HCT116 (cell line): ENCODE measurements around the gene GPX3. TPM values are rescaled to one million over a fixed set of nuclear protein-coding genes. Genes with fewer than 3 reads are reported as not detected.
A peak's percentile ranks its signal among the peaks of the same experiment; 100 is the strongest.

Source experiments
- ATAC-seq: fragments of 200-7000 bp; cut with Tn5 transposase; 2 replicates; pipeline ENCODE4 v1.9.1; 2020; ENCODE audit warnings: mild to moderate bottlenecking, moderate library complexity
- BruUV-seq: library from RNA; stranded (reverse); fragments of 400-500 nt; replicated peaks from 2 replicates; lab custom pipeline; 2021; lab: Mats Ljungman, UMichigan
- CTCF ChIA-PET: fragments of 300-600 bp; sonication (Branson Sonifier 250); formaldehyde crosslinking; loops from one replicate; lab custom pipeline; 2021; ENCODE audit warnings: antibody characterized with exemption; lab: Charles Lee
- POLR2A ChIA-PET: fragments of 300-600, 350-600 bp; sonication (Branson Sonifier 250); formaldehyde crosslinking; loops from one replicate; lab custom pipeline; 2021; ENCODE audit warnings: antibody characterized with exemption; lab: Charles Lee
- RAD21 ChIA-PET, 2 experiments: fragments of 300-600 bp; sonication (Branson Sonifier 250); formaldehyde crosslinking; loops; one replicate each; lab custom pipeline; 2023; ENCODE audit warnings: low total read pairs in 2 of 2; ENCODE audit not compliant: uncharacterized antibody in 2 of 2, unreplicated experiment in 2 of 2, low non-redundant PET in 1 of 2; lab: Charles Lee
- DNase-seq: peaks from one replicate; pipeline ENCODE4 v3.0.0-alpha.2; 2010; ENCODE audit warnings: low read depth, low spot score
- H2AFZ ChIP-seq: fragments of 200-600 bp; shearing (Covaris generic), sonication (generic); 2 replicates; pipeline ENCODE4 v1.6.1; 2017; ENCODE audit warnings: low read depth, mixed run types, mixed read lengths, antibody characterized with exemption, low read length; ENCODE audit not compliant: poor library complexity, severe bottlenecking
- H3K27ac ChIP-seq: 2 replicates; pipeline ENCODE4 v1.5.1; 2012; ENCODE audit warnings: low read depth, low read length
- H3K27me3 ChIP-seq: fragments of 200-600 bp; sonication (generic); 2 replicates; pipeline ENCODE4 v1.6.1; 2016; ENCODE audit warnings: mixed run types, low read length, mixed read lengths; ENCODE audit not compliant: insufficient read depth
- H3K36me3 ChIP-seq, 2 experiments: fragments of 200-500 bp in 1 of 2; fragments of 200-600 bp in 1 of 2; sonication (Bioruptor generic) in 1 of 2; sonication (generic) in 1 of 2; 2 replicates each; pipeline versions ENCODE4 v1.5.1 to v1.6.1; 2014 to 2016; ENCODE audit warnings: low read length in 2 of 2, inconsistent platforms in 1 of 2, mixed read lengths in 1 of 2, mixed run types in 1 of 2; ENCODE audit not compliant: insufficient read depth in 2 of 2, control insufficient read depth in 1 of 2
- H3K4me1 ChIP-seq, 2 experiments: fragments of 200-600 bp in 1 of 2; sonication (generic) in 1 of 2; 2 replicates each; pipeline versions ENCODE4 v1.5.1 to v1.6.1; 2012 to 2017; ENCODE audit warnings: low read length in 2 of 2, inconsistent platforms in 1 of 2, mild to moderate bottlenecking in 1 of 2, mixed read lengths in 1 of 2, mixed run types in 1 of 2, moderate library complexity in 1 of 2; ENCODE audit not compliant: insufficient read depth in 2 of 2, control insufficient read depth in 1 of 2
- H3K4me2 ChIP-seq: fragments of 200-600 bp; sonication (generic); 2 replicates; pipeline ENCODE4 v1.6.1; 2017; ENCODE audit warnings: mixed run types, low read length, mixed read lengths
- H3K4me3 ChIP-seq, 2 experiments: fragments of 200-600 bp in 1 of 2; sonication (generic) in 1 of 2; replicated peaks in 1 of 2; 2 replicates each; pipeline ENCODE4 v1.5.1; 2011 to 2016; ENCODE audit warnings: low read length in 2 of 2, control low read depth in 1 of 2, low read depth in 1 of 2, mild to moderate bottlenecking in 1 of 2, mixed read lengths in 1 of 2, mixed run types in 1 of 2
- H3K79me2 ChIP-seq: fragments of 200-600 bp; sonication (generic); 2 replicates; pipeline ENCODE4 v1.6.1; 2017; ENCODE audit warnings: mild to moderate bottlenecking, mixed run types, low read length, moderate library complexity, mixed read lengths; ENCODE audit not compliant: insufficient read depth
- H3K9ac ChIP-seq: fragments of 200-600 bp; sonication (generic); 2 replicates; pipeline ENCODE4 v1.6.1; 2016; ENCODE audit warnings: low read length, mixed read lengths
- H3K9me2 ChIP-seq: fragments of 200-600 bp; sonication (generic), shearing (Covaris generic); 2 replicates; pipeline ENCODE4 v1.6.1; 2017; ENCODE audit warnings: mixed run types, mild to moderate bottlenecking, moderate library complexity; ENCODE audit not compliant: insufficient read depth
- H3K9me3 ChIP-seq, 2 experiments: fragments of 200-500 bp in 1 of 2; fragments of 200-600 bp in 1 of 2; sonication (Bioruptor generic) in 1 of 2; sonication (generic) in 1 of 2; 2 replicates each; pipeline ENCODE4 v1.6.1; 2014 to 2017; ENCODE audit warnings: low read length in 2 of 2, mixed read lengths in 2 of 2, inconsistent platforms in 1 of 2, low read depth in 1 of 2, mild to moderate bottlenecking in 1 of 2, mixed run types in 1 of 2, moderate library complexity in 1 of 2; ENCODE audit not compliant: control insufficient read depth in 1 of 2, insufficient read depth in 1 of 2
- H4K20me1 ChIP-seq: fragments of 200-600 bp; sonication (generic), shearing (Covaris generic); 2 replicates; pipeline ENCODE4 v1.6.1; 2017; ENCODE audit warnings: mixed run types, mild to moderate bottlenecking, moderate library complexity; ENCODE audit not compliant: insufficient read depth
- ATF3 ChIP-seq: IDR thresholded peaks from 2 replicates; pipeline ENCODE4 v1.6.1; 2012
- CEBPB ChIP-seq: IDR thresholded peaks from 2 replicates; pipeline ENCODE4 v1.6.1; 2012; ENCODE audit warnings: low read depth
- EGR1 ChIP-seq: IDR thresholded peaks from 2 replicates; pipeline ENCODE4 v1.6.1; 2012; ENCODE audit warnings: low read depth
- ELF1 ChIP-seq: IDR thresholded peaks from 2 replicates; pipeline ENCODE4 v1.6.1; 2012; ENCODE audit warnings: low read depth, borderline replicate concordance
- EZH2phosphoT487 ChIP-seq: fragments of 200-600 bp; IDR thresholded peaks from 2 replicates; pipeline ENCODE4 v1.6.1; 2018; ENCODE audit warnings: antibody characterized with exemption, borderline replicate concordance
- FOSL1 ChIP-seq: IDR thresholded peaks from 2 replicates; pipeline ENCODE4 v1.6.1; 2012; ENCODE audit warnings: low read depth
- MAX ChIP-seq: IDR thresholded peaks from 2 replicates; pipeline ENCODE4 v1.6.1; 2012
- POLR2A ChIP-seq: IDR thresholded peaks from 2 replicates; pipeline ENCODE4 v1.7.0; 2011; ENCODE audit warnings: borderline replicate concordance; ENCODE audit not compliant: insufficient read depth, insufficient read length; ENCODE audit errors: extremely low read depth
- REST ChIP-seq: IDR thresholded peaks from 2 replicates; pipeline ENCODE4 v1.6.1; 2012; ENCODE audit warnings: low read depth
- SIN3A ChIP-seq: IDR thresholded peaks from 2 replicates; pipeline ENCODE4 v1.6.1; 2012; ENCODE audit warnings: low read depth
- YY1 ChIP-seq: IDR thresholded peaks from 2 replicates; pipeline ENCODE4 v1.6.1; 2011; ENCODE audit warnings: low read length, low read depth, moderate library complexity, mild to moderate bottlenecking; ENCODE audit not compliant: insufficient replicate concordance; ENCODE audit errors: extremely low read depth
- ZBTB33 ChIP-seq: IDR thresholded peaks from 2 replicates; pipeline ENCODE4 v1.6.1; 2011; ENCODE audit warnings: mild to moderate bottlenecking, low read length, moderate library complexity; ENCODE audit not compliant: insufficient replicate concordance; ENCODE audit errors: extremely low read depth
- ZFX ChIP-seq: fragments of 450-650 bp; IDR thresholded peaks from 2 replicates; pipeline ENCODE4 v1.6.1; 2017
- ZNF274 ChIP-seq: fragments of 200-500 bp; sonication (Bioruptor generic); IDR thresholded peaks from 2 replicates; pipeline ENCODE4 v1.6.1; 2014; ENCODE audit warnings: mild to moderate bottlenecking, low read depth, low read length, inconsistent platforms
- intact Hi-C: fragments of 100-400 bp; cut with micrococcal nuclease; formaldehyde crosslinking; loops from 2 replicates; pipeline ENCODE4 v1.10.0; 2022
- total RNA-seq: library from RNA; stranded (reverse); gene quantifications from one replicate; pipeline ENCODE4 v1.2.1, GENCODE V29; 2021; ENCODE audit not compliant: unreplicated experiment

GPX3 gene
- total RNA-seq, 1 experiment from 2014 or later, result 0.96 TPM

GRCh38 chr5:150978590-150978989 lies 41.8 kb upstream of the GPX3 start:
- Histone ChIP-seq H3K9ac (no peak overlapping the region), H3K9me3 (no peaks in the 10 kb centered on the region; a peak in 1 of 4 replicates), H3K4me3 (no peak overlapping the region), H3K27ac (no peak overlapping the region), H3K36me3 (no peaks in the 10 kb centered on the region), H2AFZ (no peak overlapping the region), H3K79me2 (no peaks in the 10 kb centered on the region), H3K27me3 (no peaks in the 10 kb centered on the region), H3K9me2 (no peaks in the 10 kb centered on the region; the same call in 1 of the 2 replicates), H3K4me1 (peaks cover 0 to 8% of the 10 kb centered on the region in 2 experiments; a peak in 1 of 4 replicates), H3K4me2 (no peak overlapping the region), H4K20me1 (no peaks in the 10 kb centered on the region)
- POLR2A ChIA-PET, result no interaction called here
- DNase-seq, result no peak
- ATAC-seq, result no peak
- RAD21 ChIA-PET, result no interaction called here
- no TSS peak for BruUV-seq
- CTCF ChIA-PET, result no interaction called here
- intact Hi-C loops, result no loop called here
- TF ChIP-seq CEBPB, result no peak
- TF ChIP-seq ZNF274, result peak; percentile 34; the same call in 1 of the 2 replicates
- TF ChIP-seq, all 23 proteins: peak for 1

- no peak overlapping the region for H2AFZ ChIP-seq
- H3K4me1 ChIP-seq, result peaks cover 0 to 6% of the 10 kb centered on the region in 2 experiments; a peak in 1 of 4 replicates
- intact Hi-C loops, result loop anchor here (5.0 kb wide), 1 partner anchor 425 kb away; no protein-coding TSS in a partner anchor
- CTCF ChIA-PET, result no interaction called here
- ATAC-seq (no peak), DNase-seq (no peak)
- H3K27ac ChIP-seq, result no peak overlapping the region
- no peaks in the 10 kb centered on the region for H3K9me3 ChIP-seq
- TF ChIP-seq POLR2A (no peak), REST (no peak), MAX (no peak), SIN3A (no peak), ZBTB33 (no peak), FOSL1 (no peak), ELF1 (no peak), CEBPB (no peak), ZFX (no peak), EZH2phosphoT487 (no peak), YY1 (no peak), EGR1 (no peak), ATF3 (no peak)
- no peaks in the 10 kb centered on the region for H3K27me3 ChIP-seq
- no peaks in the 10 kb centered on the region for H3K79me2 ChIP-seq
- RAD21 ChIA-PET, result no interaction called here
- H4K20me1 ChIP-seq, result no peaks in the 10 kb centered on the region
- H3K4me2 ChIP-seq, result no peak overlapping the region
- no peaks in the 10 kb centered on the region for H3K9me2 ChIP-seq
- POLR2A ChIA-PET, result no interaction called here
- BruUV-seq, result no TSS peak
- H3K9ac ChIP-seq, result no peak overlapping the region
- H3K36me3 ChIP-seq, result no peaks in the 10 kb centered on the region
- no peak overlapping the region for H3K4me3 ChIP-seq
Measured at GRCh38 chr5:150987746-150988145, 32.6 kb upstream of the GPX3 start.
